Stimulated activated CD4-positive, alpha-beta T cell treated with anti-CD3 and anti-CD28 coated beads, Interleukin-12 subunit alpha, Interleukin-12 subunit beta, amount 100 ng/mL, for 24 hours (primary cell): ENCODE results near the gene DLX4.

ENCODE experiments used
- DNase-seq, 2 experiments: peaks; one replicate each; pipeline ENCODE4 v3.0.0-alpha.2; 2020; ENCODE audit warnings: low read depth in 2 of 2

DLX4 gene

GRCh38 chr17:49969134-49969759 is at the start of gene DLX4:
TSS of gene DLX4 (plus strand) at chr17:49969190. CDS start at chr17:49969469, 279 bp downstream.
- DNase-seq = no peak

- DNase-seq = no peak
These were observed 48.8 kb upstream of the DLX4 start for GRCh38 chr17:49920030-49920769.

- no peak for DNase-seq
These were observed 46.9 kb upstream of the DLX4 start for GRCh38 chr17:49922095-49922494.

GRCh38 chr17:49924116-49924515 is 44.9 kb upstream of the DLX4 start:
- no peak for DNase-seq

GRCh38 chr17:49924589-49924988 is 44.4 kb upstream of the DLX4 start:
- DNase-seq = no peak

GRCh38 chr17:49925921-49926320 is 43.1 kb upstream of the DLX4 start:
- DNase-seq = no peak

- DNase-seq = no peak
These were observed 42.1 kb upstream of the DLX4 start for GRCh38 chr17:49926886-49927285.

GRCh38 chr17:49928126-49928800 is 40.7 kb upstream of the DLX4 start:
- DNase-seq = no peak

- DNase-seq = no peak
These were observed 40.0 kb upstream of the DLX4 start for GRCh38 chr17:49928837-49929475.

- DNase-seq = no peak
These were observed 38.1 kb upstream of the DLX4 start for GRCh38 chr17:49930880-49931279.

- DNase-seq = no peak
These were observed 37.4 kb upstream of the DLX4 start for GRCh38 chr17:49931416-49932137.

- no peak for DNase-seq
These were observed 36.8 kb upstream of the DLX4 start for GRCh38 chr17:49932138-49932723.

- DNase-seq = no peak
These were observed 36.1 kb upstream of the DLX4 start for GRCh38 chr17:49932901-49933300.

- DNase-seq = no peak
These were observed 33.3 kb upstream of the DLX4 start for GRCh38 chr17:49935526-49936210.

GRCh38 chr17:49936386-49936785 is 32.6 kb upstream of the DLX4 start:
- no peak for DNase-seq

GRCh38 chr17:49939318-49939717 is 29.7 kb upstream of the DLX4 start:
- DNase-seq = no peak

- no peak for DNase-seq
These were observed 27.6 kb upstream of the DLX4 start for GRCh38 chr17:49941427-49941826.

GRCh38 chr17:49942947-49943346 is 26.0 kb upstream of the DLX4 start:
- DNase-seq = no peak

GRCh38 chr17:49944273-49944870 is 24.6 kb upstream of the DLX4 start:
- no peak for DNase-seq

- DNase-seq = no peak
These were observed 22.8 kb upstream of the DLX4 start for GRCh38 chr17:49946208-49946607.
